HEK293 (cell line): ENCODE measurements around the gene ACAN.

Experiments used
- CTCF ChIP-seq: fragments of 450-650 bp; formaldehyde crosslinking; IDR thresholded peaks from 2 replicates; pipeline ENCODE4 v1.5.1; 2016; ENCODE audit warnings: missing biosample characterization, missing genetic modification characterization
- HIC1 ChIP-seq: fragments of 450-650 bp; formaldehyde crosslinking; IDR thresholded peaks from 2 replicates; pipeline ENCODE4 v1.5.1; 2016; ENCODE audit warnings: missing biosample characterization, missing genetic modification characterization
- MYNN ChIP-seq: fragments of 450-650 bp; formaldehyde crosslinking; IDR thresholded peaks from 2 replicates; pipeline ENCODE4 v1.5.1; 2016; ENCODE audit warnings: missing biosample characterization, missing genetic modification characterization, borderline replicate concordance
- PRDM4 ChIP-seq: fragments of 450-650 bp; formaldehyde crosslinking; IDR thresholded peaks from 2 replicates; pipeline ENCODE4 v1.5.1; 2017; ENCODE audit warnings: missing biosample characterization, missing genetic modification characterization
- ZBTB26 ChIP-seq: fragments of 450-650 bp; formaldehyde crosslinking; optimal IDR thresholded peaks from 2 replicates; pipeline ENCODE3; 2016; ENCODE audit warnings: missing biosample characterization, mild to moderate bottlenecking, missing genetic modification characterization
- ZNF24 ChIP-seq: fragments of 450-650 bp; formaldehyde crosslinking; IDR thresholded peaks from 2 replicates; pipeline ENCODE4 v1.5.1; 2016; ENCODE audit warnings: missing biosample characterization, missing genetic modification characterization
- ZNF274 ChIP-seq, 2 experiments: fragments of 200-500 bp in 1 of 2; fragments of 450-650 bp in 1 of 2; sonication (Bioruptor generic) in 1 of 2; formaldehyde crosslinking in 1 of 2; IDR thresholded peaks; 2 replicates each; pipeline versions ENCODE4 v1.5.1 to v1.6.1; 2014 to 2016; ENCODE audit warnings: borderline replicate concordance in 1 of 2, inconsistent platforms in 1 of 2, low read length in 1 of 2, missing biosample characterization in 1 of 2, missing genetic modification characterization in 1 of 2
- ZNF423 ChIP-seq: fragments of 450-650 bp; formaldehyde crosslinking; IDR thresholded peaks from 2 replicates; pipeline ENCODE4 v1.5.1; 2016; ENCODE audit warnings: missing biosample characterization, missing genetic modification characterization
- ZNF629 ChIP-seq: fragments of 450-650 bp; formaldehyde crosslinking; IDR thresholded peaks from 2 replicates; pipeline ENCODE4 v1.5.1; 2017; ENCODE audit warnings: missing biosample characterization, missing genetic modification characterization

- TF ChIP-seq MYNN (tag by site-specific recombination) (no peak), ZBTB26 (tag by site-specific recombination) (no peak), ZNF274 (IDR thresholded peaks at IDR 0.05; ENCODE audit: low read length) (no peak), ZNF274 (tag by site-specific recombination; IDR thresholded peaks at IDR 0.05; ENCODE audit: borderline replicate concordance) (no peak), HIC1 (tag by site-specific recombination) (no peak), ZNF629 (tag by site-specific recombination) (no peak), PRDM4 (tag by site-specific recombination) (no peak), ZNF423 (tag by site-specific recombination) (no peak), ZNF24 (tag by site-specific recombination) (no peak), CTCF (tag by site-specific recombination) (no peak)
These were observed 101.0 kb downstream of the ACAN start for GRCh38 chr15:88904257-88904623.
